GM23338 (cell line): ENCODE data around the gene ECHDC1. TPM values are rescaled to one million over a fixed set of nuclear protein-coding genes. Genes with fewer than 3 reads are reported as not detected.

Source experiments
- ATAC-seq: fragments of 200-7000 bp; cut with Tn5 transposase; 3 replicates; pipeline ENCODE4 v1.9.1; 2020
- DNase-seq: peaks from one replicate; pipeline ENCODE4 v3.0.0-alpha.2; 2015; ENCODE audit warnings: low spot score
- H2AFZ ChIP-seq: fragments of 200-600 bp; sonication (generic); 2 replicates; pipeline ENCODE4 v1.8.0; 2016; ENCODE audit warnings: antibody characterized with exemption, mild to moderate bottlenecking, moderate library complexity
- H3F3A ChIP-seq: fragments of 200-600 bp; sonication (generic); replicated peaks from 2 replicates; pipeline ENCODE4 v1.8.0; 2017; ENCODE audit warnings: antibody characterized with exemption, mixed run types, low read depth
- H3K27ac ChIP-seq: fragments of 200-600 bp; sonication (generic); 2 replicates; pipeline ENCODE4 v1.6.1; 2016; ENCODE audit warnings: low read depth
- H3K27me3 ChIP-seq: fragments of 200-600 bp; sonication (generic); 2 replicates; pipeline ENCODE4 v1.8.0; 2016; ENCODE audit warnings: mild to moderate bottlenecking, mixed run types, moderate library complexity; ENCODE audit not compliant: insufficient read depth
- H3K36me3 ChIP-seq: fragments of 200-600 bp; sonication (generic); 2 replicates; pipeline ENCODE4 v1.8.0; 2016; ENCODE audit warnings: mild to moderate bottlenecking; ENCODE audit not compliant: insufficient read depth
- H3K4me1 ChIP-seq: fragments of 200-600 bp; sonication (generic); 2 replicates; pipeline ENCODE4 v1.8.0; 2016; ENCODE audit warnings: mild to moderate bottlenecking, moderate library complexity; ENCODE audit not compliant: insufficient read depth
- H3K4me2 ChIP-seq: fragments of 200-600 bp; sonication (generic); 2 replicates; pipeline ENCODE4 v1.7.1; 2017; ENCODE audit warnings: mixed run types
- H3K4me3 ChIP-seq: fragments of 200-600 bp; sonication (generic); 2 replicates; pipeline ENCODE4 v1.6.1; 2016; ENCODE audit warnings: mixed run types
- H3K79me2 ChIP-seq: fragments of 200-600 bp; sonication (generic); replicated peaks from 2 replicates; pipeline ENCODE4 v1.8.0; 2017; ENCODE audit warnings: mild to moderate bottlenecking; ENCODE audit not compliant: insufficient read depth
- H3K9me2 ChIP-seq: fragments of 200-600 bp; sonication (generic); 2 replicates; pipeline ENCODE4 v1.8.0; 2017; ENCODE audit not compliant: insufficient read depth
- H4K20me1 ChIP-seq: fragments of 200-600 bp; sonication (generic); replicated peaks from 2 replicates; pipeline ENCODE4 v1.8.0; 2017; ENCODE audit warnings: mild to moderate bottlenecking; ENCODE audit not compliant: insufficient read depth
- H3K27ac Mint-ChIP-seq: 2 replicates; pipeline ENCODE4 v1.8.0; 2020; ENCODE audit warnings: inconsistent platforms, mild to moderate bottlenecking, moderate library complexity, mixed read lengths
- H3K27me3 Mint-ChIP-seq: 3 replicates; pipeline ENCODE4 v1.8.0; 2022; ENCODE audit warnings: low read depth, mild to moderate bottlenecking, moderate library complexity, mixed read lengths, inconsistent platforms; ENCODE audit not compliant: insufficient read depth, poor library complexity
- H3K36me3 Mint-ChIP-seq: 3 replicates; pipeline ENCODE4 v1.8.0; 2021; ENCODE audit warnings: low read depth, mild to moderate bottlenecking, inconsistent platforms, moderate library complexity, mixed read lengths
- H3K4me1 Mint-ChIP-seq: 3 replicates; pipeline ENCODE4 v1.8.0; 2020; ENCODE audit warnings: mild to moderate bottlenecking, inconsistent platforms, mixed read lengths
- H3K4me3 Mint-ChIP-seq: 3 replicates; pipeline ENCODE4 v1.8.0; 2021; ENCODE audit warnings: moderate library complexity, mild to moderate bottlenecking, inconsistent platforms, mixed read lengths
- H3K9me3 Mint-ChIP-seq: 3 replicates; pipeline ENCODE4 v1.8.0; 2020; ENCODE audit warnings: moderate library complexity, mild to moderate bottlenecking, inconsistent platforms, mixed read lengths
- CREB1 ChIP-seq: fragments of 250-450 bp; sonication (Bioruptor Pico); IDR thresholded peaks from 2 replicates; pipeline ENCODE4 v1.5.0; 2020; ENCODE audit warnings: low read depth, mild to moderate bottlenecking, moderate library complexity
- CTCF ChIP-seq, 2 experiments: fragments of 200-600 bp in 1 of 2; sonication (generic) in 1 of 2; conservative IDR thresholded peaks; 2 replicates each; pipeline versions ENCODE4 v1.5.1 to v1.6.1; 2016 to 2017; ENCODE audit warnings: antibody characterized with exemption in 2 of 2, low read depth in 2 of 2, mild to moderate bottlenecking in 2 of 2, moderate library complexity in 1 of 2
- ETS1 ChIP-seq: IDR thresholded peaks from 2 replicates; pipeline ENCODE4 v1.6.1; 2016; ENCODE audit warnings: antibody characterized with exemption
- EZH2 ChIP-seq: fragments of 200-600 bp; sonication (generic); IDR thresholded peaks from one replicate; pipeline ENCODE4 v1.8.0; 2017; ENCODE audit warnings: antibody characterized with exemption, mild to moderate bottlenecking, low read depth; ENCODE audit not compliant: unreplicated experiment
- EZH2phosphoT487 ChIP-seq: fragments of 200-600 bp; sonication (generic); IDR thresholded peaks from one replicate; pipeline ENCODE4 v1.8.1; 2018; ENCODE audit warnings: antibody characterized with exemption; ENCODE audit not compliant: unreplicated experiment
- JUNB ChIP-seq: IDR thresholded peaks from one replicate; pipeline ENCODE4 v1.6.1; 2016; ENCODE audit warnings: antibody characterized with exemption; ENCODE audit not compliant: unreplicated experiment
- NANOG ChIP-seq: IDR thresholded peaks from 2 replicates; pipeline ENCODE4 v1.6.1; 2016; ENCODE audit warnings: antibody characterized with exemption, borderline replicate concordance
- REST ChIP-seq: IDR thresholded peaks from one replicate; pipeline ENCODE4 v1.6.1; 2018; ENCODE audit warnings: antibody characterized with exemption; ENCODE audit not compliant: unreplicated experiment
- STAT1 ChIP-seq: IDR thresholded peaks from one replicate; pipeline ENCODE4 v1.6.1; 2016; ENCODE audit warnings: antibody characterized with exemption; ENCODE audit not compliant: unreplicated experiment
- ZNF114 ChIP-seq: fragments of 250-450 bp; sonication (Bioruptor Pico); IDR thresholded peaks from 2 replicates; pipeline ENCODE4 v1.5.0; 2020; ENCODE audit warnings: mild to moderate bottlenecking, moderate library complexity
- polyA plus RNA-seq: library from polyadenylated mRNA; unstranded; fragments of >200 nt; fragmentation: Nextera tagmentation; extraction: Ambion mirVana; gene quantifications from 2 replicates; pipeline ENCODE4 v1.2.1, GENCODE V29; 2016
- total RNA-seq: library from RNA; depleted of rRNA; stranded (reverse); fragments of >200 nt; shearing (Covaris generic); gene quantifications from 2 replicates; pipeline ENCODE4 v1.2.3, GENCODE V29; 2014

Gene ECHDC1
- total and polyA plus RNA-seq, 2 experiments from 2014 or later, result 65.8 to 98.4 TPM

GRCh38 chr6:127389706-127390105 is 46.3 kb upstream of the ECHDC1 start (continued):
- TF ChIP-seq CTCF (conservative IDR thresholded peaks at IDR 0.05; ENCODE audit: low read depth in 2 of 2) (no peak), ETS1 (no peak), REST (no peak)

GRCh38 chr6:127385668-127386430 is 42.4 kb upstream of the ECHDC1 start:
- no peaks in the 10 kb centered on the region for H3K9me2 ChIP-seq
- H3K4me1 ChIP-seq, result no peaks in the 10 kb centered on the region
- H3K27ac Mint-ChIP-seq, result no peak overlapping the region
- H3K27me3 ChIP-seq, result no peaks in the 10 kb centered on the region
- H3K27ac ChIP-seq, result no peak overlapping the region
- no peak overlapping the region for H2AFZ ChIP-seq
- H3K4me2 ChIP-seq, result no peak overlapping the region
- H3K36me3 Mint-ChIP-seq, result no peaks in the 10 kb centered on the region
- no peak overlapping the region for H3K4me3 ChIP-seq
- no peaks in the 10 kb centered on the region for H3F3A ChIP-seq
- no peaks in the 10 kb centered on the region for H3K9me3 Mint-ChIP-seq
- DNase-seq (no peak), ATAC-seq (no peak)
- H3K4me1 Mint-ChIP-seq, result no peaks in the 10 kb centered on the region
- no peaks in the 10 kb centered on the region for H3K27me3 Mint-ChIP-seq
- no peaks in the 10 kb centered on the region for H4K20me1 ChIP-seq
- H3K36me3 ChIP-seq, result no peaks in the 10 kb centered on the region
- H3K4me3 Mint-ChIP-seq, result no peak overlapping the region
- no peaks in the 10 kb centered on the region for H3K79me2 ChIP-seq
- TF ChIP-seq EZH2 (no peak), JUNB (no peak), NANOG (no peak), STAT1 (no peak), CREB1 (CRISPR knock-in tag) (no peak), EZH2phosphoT487 (no peak), ZNF114 (CRISPR knock-in tag) (no peak), CTCF (conservative IDR thresholded peaks at IDR 0.05; ENCODE audit: low read depth in 2 of 2) (no peak), REST (no peak)
